IMR-90 (cell line): Measurements from ENCODE around the gene TRAPPC2L.

ENCODE experiments used
- CTCF ChIP-seq: conservative IDR thresholded peaks from 2 replicates; pipeline ENCODE4 v1.5.1; 2012; ENCODE audit warnings: mild to moderate bottlenecking, low read depth, low read length, improper control_type of control experiment
- MAFK ChIP-seq: IDR thresholded peaks from 2 replicates; pipeline ENCODE4 v1.6.1; 2012; ENCODE audit warnings: low read depth, low read length, improper control_type of control experiment
- MAZ ChIP-seq: IDR thresholded peaks from 2 replicates; pipeline ENCODE4 v1.6.1; 2012; ENCODE audit warnings: low read depth, mild to moderate bottlenecking, low read length, improper control_type of control experiment, moderate library complexity, borderline replicate concordance
- MXI1 ChIP-seq: IDR thresholded peaks from 2 replicates; pipeline ENCODE4 v1.6.1; 2012; ENCODE audit warnings: low read depth, mild to moderate bottlenecking, low read length, moderate library complexity, borderline replicate concordance
- NFE2L2 ChIP-seq: fragments of 150-350 bp; IDR thresholded peaks from 2 replicates; pipeline ENCODE4 v1.6.1; 2016; ENCODE audit warnings: low read depth, mild to moderate bottlenecking, low read length
- POLR2A ChIP-seq: IDR thresholded peaks from 2 replicates; pipeline ENCODE4 v1.6.1; 2012; ENCODE audit warnings: mild to moderate bottlenecking, low read depth, low read length
- RAD21 ChIP-seq: IDR thresholded peaks from 2 replicates; pipeline ENCODE4 v1.6.1; 2012; ENCODE audit warnings: low read length, improper control_type of control experiment
- RFX5 ChIP-seq: IDR thresholded peaks from 2 replicates; pipeline ENCODE4 v1.8.0; 2012; ENCODE audit warnings: low read depth, mild to moderate bottlenecking, low read length, moderate library complexity
- SMC3 ChIP-seq: fragments of 150-350 bp; IDR thresholded peaks from 2 replicates; pipeline ENCODE4 v1.6.1; 2016; ENCODE audit warnings: low read depth, mild to moderate bottlenecking, antibody characterized with exemption, low read length, moderate library complexity
- TF ChIP-seq, protein P1 (sequence below): fragments of 150-350 bp; IDR thresholded peaks from 2 replicates; pipeline ENCODE4 v1.6.1; 2017; ENCODE audit warnings: mild to moderate bottlenecking, antibody characterized with exemption, low read length, low read depth

DNA sequence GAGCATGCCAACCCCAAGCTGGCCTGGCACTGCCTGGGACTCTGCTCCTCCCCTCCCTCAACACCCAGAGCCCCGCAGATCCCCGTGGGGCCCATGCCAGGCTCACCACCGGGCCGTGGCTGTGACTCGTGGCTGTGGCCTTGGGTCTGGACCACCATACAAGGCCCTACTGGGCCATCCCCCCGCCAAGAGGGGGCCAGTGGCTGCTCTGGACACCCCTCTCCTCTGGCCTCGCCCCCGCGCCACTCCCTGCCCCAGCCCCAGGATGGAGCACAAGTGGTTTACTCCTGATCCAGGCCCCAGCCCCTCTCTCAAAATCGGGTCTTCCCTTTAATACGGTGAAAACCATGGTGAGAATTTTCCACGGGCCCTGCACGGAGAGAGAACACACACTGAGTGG lies 6.5 kb downstream of the TRAPPC2L start:
- TF ChIP-seq CTCF (no peak), RFX5 (no peak), MAZ (no peak), POLR2A (no peak), MAFK (no peak), SMC3 (no peak), RAD21 (no peak), NFE2L2 (no peak), MXI1 (no peak)
- TF ChIP-seq, protein P1, sequence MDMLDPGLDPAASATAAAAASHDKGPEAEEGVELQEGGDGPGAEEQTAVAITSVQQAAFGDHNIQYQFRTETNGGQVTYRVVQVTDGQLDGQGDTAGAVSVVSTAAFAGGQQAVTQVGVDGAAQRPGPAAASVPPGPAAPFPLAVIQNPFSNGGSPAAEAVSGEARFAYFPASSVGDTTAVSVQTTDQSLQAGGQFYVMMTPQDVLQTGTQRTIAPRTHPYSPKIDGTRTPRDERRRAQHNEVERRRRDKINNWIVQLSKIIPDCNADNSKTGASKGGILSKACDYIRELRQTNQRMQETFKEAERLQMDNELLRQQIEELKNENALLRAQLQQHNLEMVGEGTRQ, result no peak
